HepG2 (cell line): ENCODE measurements around the gene OR1F1. TPM values are rescaled to one million over a fixed set of nuclear protein-coding genes. Genes with fewer than 3 reads are reported as not detected.

Experiments used
- ARID2 ChIP-seq: sonication (generic); formaldehyde crosslinking; IDR thresholded peaks from 2 replicates; pipeline ENCODE4 v1.8.1; 2022; ENCODE audit warnings: mild to moderate bottlenecking, missing genetic modification reagents, borderline replicate concordance
- BATF2 ChIP-seq: sonication (generic); formaldehyde crosslinking; IDR thresholded peaks from 2 replicates; pipeline ENCODE4 v1.8.0; 2022; ENCODE audit warnings: mild to moderate bottlenecking, missing genetic modification reagents, moderate library complexity
- FOXA3 ChIP-seq: IDR thresholded peaks from 2 replicates; pipeline ENCODE4 v1.6.1; 2016; ENCODE audit warnings: missing genetic modification reagents, missing compliant biosample characterization
- GZF1 ChIP-seq: sonication (generic); formaldehyde crosslinking; IDR thresholded peaks from 2 replicates; pipeline ENCODE4 v1.5.1; 2020; ENCODE audit warnings: mild to moderate bottlenecking, missing genetic modification reagents
- HNRNPLL ChIP-seq: fragments of 200-400 bp; formaldehyde crosslinking; IDR thresholded peaks from 2 replicates; pipeline ENCODE4 v1.6.1; 2017; ENCODE audit warnings: mild to moderate bottlenecking, low read depth, low read length; ENCODE audit not compliant: poor library complexity, severe bottlenecking
- HOXA3 ChIP-seq: sonication (generic); formaldehyde crosslinking; IDR thresholded peaks from 2 replicates; pipeline ENCODE4 v1.5.0; 2020; ENCODE audit warnings: missing genetic modification reagents
- HOXA5 ChIP-seq: sonication (generic); formaldehyde crosslinking; IDR thresholded peaks from 2 replicates; pipeline ENCODE4 v1.4.0; 2020; ENCODE audit warnings: missing genetic modification reagents
- IRF9 ChIP-seq: sonication (generic); formaldehyde crosslinking; IDR thresholded peaks from 2 replicates; pipeline ENCODE4 v1.8.0; 2022; ENCODE audit warnings: missing genetic modification reagents, mild to moderate bottlenecking, borderline replicate concordance
- ISL2 ChIP-seq: sonication (generic); formaldehyde crosslinking; IDR thresholded peaks from 2 replicates; pipeline ENCODE4 v1.5.0; 2020; ENCODE audit warnings: missing genetic modification reagents
- KAT2B ChIP-seq: fragments of 150-350 bp; IDR thresholded peaks from 2 replicates; pipeline ENCODE4 v1.6.1; 2014; ENCODE audit warnings: low read depth, low read length, borderline replicate concordance
- KLF16 ChIP-seq, 2 experiments: sonication (generic) in 1 of 2; formaldehyde crosslinking in 1 of 2; IDR thresholded peaks; 2 replicates each; pipeline versions ENCODE4 v1.6.1 to v1.8.0; 2016 to 2023; ENCODE audit warnings: missing genetic modification reagents in 2 of 2, missing compliant biosample characterization in 1 of 2
- MTF2 ChIP-seq: sonication (generic); formaldehyde crosslinking; IDR thresholded peaks from 2 replicates; pipeline ENCODE4 v1.5.0; 2020; ENCODE audit warnings: missing genetic modification reagents, borderline replicate concordance
- MXD3 ChIP-seq: IDR thresholded peaks from 2 replicates; pipeline ENCODE4 v1.6.1; 2016; ENCODE audit warnings: mild to moderate bottlenecking, missing biosample characterization, missing genetic modification reagents
- POGK ChIP-seq: sonication (generic); formaldehyde crosslinking; conservative IDR thresholded peaks from 2 replicates; pipeline ENCODE4 v1.8.0; 2022; ENCODE audit warnings: mild to moderate bottlenecking, moderate library complexity, missing genetic modification reagents
- RBAK ChIP-seq: sonication (generic); formaldehyde crosslinking; IDR thresholded peaks from 2 replicates; pipeline ENCODE4 v1.5.1; 2020; ENCODE audit warnings: mild to moderate bottlenecking, missing genetic modification reagents
- RNF2 ChIP-seq: fragments of 450-650 bp; conservative IDR thresholded peaks from 2 replicates; pipeline ENCODE4 v1.6.1; 2016; ENCODE audit warnings: low read depth
- SRSF9 ChIP-seq: fragments of 200-400 bp; formaldehyde crosslinking; IDR thresholded peaks from 2 replicates; pipeline ENCODE4 v1.6.1; 2018; ENCODE audit warnings: borderline replicate concordance, mild to moderate bottlenecking, low read depth, low read length; ENCODE audit not compliant: insufficient read depth, poor library complexity, severe bottlenecking
- WIZ ChIP-seq: sonication (generic); formaldehyde crosslinking; IDR thresholded peaks from 2 replicates; pipeline ENCODE4 v1.5.1; 2020; ENCODE audit warnings: mild to moderate bottlenecking, missing genetic modification reagents
- ZFY ChIP-seq: sonication (generic); formaldehyde crosslinking; IDR thresholded peaks from 2 replicates; pipeline ENCODE4 v1.4.0; 2020; ENCODE audit warnings: missing genetic modification reagents
- ZIK1 ChIP-seq: sonication (generic); formaldehyde crosslinking; IDR thresholded peaks from 2 replicates; pipeline ENCODE4 v1.5.0; 2020; ENCODE audit warnings: mild to moderate bottlenecking, low read depth, missing genetic modification reagents, borderline replicate concordance
- ZNF44 ChIP-seq: sonication (generic); formaldehyde crosslinking; IDR thresholded peaks from 2 replicates; pipeline ENCODE4 v1.5.1; 2020; ENCODE audit warnings: mild to moderate bottlenecking, missing genetic modification reagents
- ZNF484 ChIP-seq: sonication (generic); formaldehyde crosslinking; IDR thresholded peaks from 2 replicates; pipeline ENCODE4 v1.5.1; 2020; ENCODE audit warnings: mild to moderate bottlenecking, low read depth, missing genetic modification reagents, borderline replicate concordance
- ZNF644 ChIP-seq: IDR thresholded peaks from 2 replicates; pipeline ENCODE4 v1.6.1; 2016; ENCODE audit warnings: low read depth
- ZNF775 ChIP-seq: sonication (generic); formaldehyde crosslinking; IDR thresholded peaks from 2 replicates; pipeline ENCODE4 v1.4.0; 2020; ENCODE audit warnings: missing genetic modification reagents, mild to moderate bottlenecking, moderate library complexity, borderline replicate concordance
- ZNF776 ChIP-seq: sonication (generic); formaldehyde crosslinking; IDR thresholded peaks from 2 replicates; pipeline ENCODE4 v1.4.0; 2020; ENCODE audit warnings: mild to moderate bottlenecking, missing genetic modification reagents
- ZZZ3 ChIP-seq: sonication (generic); formaldehyde crosslinking; IDR thresholded peaks from 2 replicates; pipeline ENCODE4 v1.4.0; 2020; ENCODE audit warnings: missing genetic modification reagents, mild to moderate bottlenecking, borderline replicate concordance
- polyA plus RNA-seq, 8 experiments: library from polyadenylated mRNA; depleted of rRNA in 3 of 8; stranded (reverse) in 7 of 8; unstranded in 1 of 8; fragments of >200 nt; fragmentation: Illumina TruSeq in 4 of 8; extraction: Trizol in 4 of 8; gene quantifications; 2 replicates each; pipeline versions ENCODE4 v1.2.1 to v1.2.3, GENCODE V29; 2011 to 2016; ENCODE audit warnings: low read depth in 4 of 8, missing spikeins in 1 of 8, mixed read lengths in 1 of 8; ENCODE audit not compliant: insufficient read depth in 1 of 8
- total RNA-seq, 5 experiments: library from RNA; depleted of rRNA; stranded (reverse); fragments of >200 nt; fragmentation: Illumina TruSeq; extraction: Trizol; gene quantifications; 2 replicates each; pipeline ENCODE4 v1.2.3, GENCODE V29; 2016; ENCODE audit warnings: low read depth in 1 of 5

OR1F1 gene
- total and polyA plus RNA-seq, 2 of the 13 experiments (the other 11 are each of a cell fraction or from before 2014, with no cell fraction given) = 0.90 TPM; not detected in 1

GRCh38 chr16:3182608-3183444, 5.2 kb upstream of the OR1F1 start (continued):
- TF ChIP-seq ZNF484 (no peak; the same call in 1 of the 2 replicates), MXD3 (CRISPR knock-in tag) (peak; percentile 46), ZZZ3 (CRISPR knock-in tag) (no peak), KLF16 (CRISPR knock-in tag; IDR thresholded peaks at IDR 0.05) (peak in 1 of 2 experiments; percentile 61; a peak in 1 of 4 replicates), ZNF644 (no peak), IRF9 (no peak; the same call in 1 of the 2 replicates), ARID2 (CRISPR knock-in tag) (no peak; the same call in 1 of the 2 replicates), HOXA5 (peak; percentile 74), KAT2B (no peak), ISL2 (peak; percentile 73), FOXA3 (CRISPR knock-in tag) (peak; percentile 47; the same call in 1 of the 2 replicates), ZIK1 (CRISPR knock-in tag) (peak; percentile 26; the same call in 1 of the 2 replicates), HNRNPLL (no peak), RBAK (CRISPR knock-in tag) (no peak), ZNF44 (CRISPR knock-in tag) (0 out of 2 replicates have a peak, but pooled peaks have one; percentile 40), HOXA3 (CRISPR knock-in tag) (peak; percentile 32; the same call in 1 of the 2 replicates), ZFY (CRISPR knock-in tag) (peak; percentile 45), ZNF775 (CRISPR knock-in tag) (no peak), GZF1 (CRISPR knock-in tag) (no peak), POGK (peak; percentile 19), MTF2 (CRISPR knock-in tag) (no peak), SRSF9 (no peak), RNF2 (0 out of 2 replicates have a peak, but pooled peaks have one; percentile 34), BATF2 (peak; percentile 13; the same call in 1 of the 2 replicates), ZNF776 (CRISPR knock-in tag) (peak; percentile 73), WIZ (CRISPR knock-in tag) (no peak)
